Measurements from ENCODE around the gene PLCB2. TPM values are rescaled to one million over a fixed set of nuclear protein-coding genes. Genes with fewer than 3 reads are reported as not detected.

The PLCB2 gene
- total and polyA plus RNA-seq, 9 of the 15 experiments (the other 6 are each of a cell fraction or from before 2014, with no cell fraction given): 0.37 to 12.3 (median 8.0) TPM

GRCh38 chr15:40323239-40323952 is 15.7 kb upstream of the PLCB2 start, which contains the start of gene INAFM2 (continued):
- TF ChIP-seq DEAF1 (CRISPR knock-in tag; IDR thresholded peaks at IDR 0.05) (no peak), GTF3C2 (IDR thresholded peaks at IDR 0.05; ENCODE audit: borderline replicate concordance, extremely low read depth, insufficient read length) (no peak), ZNF217 (CRISPR knock-in tag; IDR thresholded peaks at IDR 0.05) (no peak), YY1 (IDR thresholded peaks at IDR 0.05; ENCODE audit: borderline replicate concordance in 1 of 3, control insufficient read depth in 1 of 3, extremely low read depth in 1 of 3, insufficient read depth in 3 of 3, insufficient read length in 1 of 3, insufficient replicate concordance in 2 of 3, low read depth in 1 of 3, low read length in 2 of 3) (peak in 1 of 3 experiments; percentile 14), CEBPG (CRISPR knock-in tag; IDR thresholded peaks at IDR 0.05) (no peak; the same call in 1 of the 2 replicates), CEBPG (tag; conservative IDR thresholded peaks at IDR 0.05 in 1 of 2, IDR thresholded peaks at IDR 0.05 in 1 of 2) (no peak), MXD1 (CRISPR knock-in tag; IDR thresholded peaks at IDR 0.05; ENCODE audit: borderline replicate concordance, poor library complexity, severe bottlenecking) (no peak), KDM1A (IDR thresholded peaks at IDR 0.05) (no peak), TSC22D4 (tag; IDR thresholded peaks at IDR 0.05) (no peak), ZNF780A (CRISPR knock-in tag; IDR thresholded peaks at IDR 0.05) (no peak), ETV6 (IDR thresholded peaks at IDR 0.05; ENCODE audit: borderline replicate concordance in 1 of 2, low read depth in 2 of 2, low read length in 1 of 2) (no peak), ETV6 (CRISPR knock-in tag; IDR thresholded peaks at IDR 0.05; ENCODE audit: borderline replicate concordance) (peak; percentile 79; the same call in 1 of the 2 replicates), JUN (IDR thresholded peaks at IDR 0.05; ENCODE audit: borderline replicate concordance, low read depth, low read length) (no peak), JUN (CRISPR knock-in tag; IDR thresholded peaks at IDR 0.05; ENCODE audit: borderline replicate concordance) (peak; percentile 81; the same call in 1 of the 2 replicates), MIER1 (IDR thresholded peaks at IDR 0.05; ENCODE audit: low read depth) (no peak), FOXM1 (IDR thresholded peaks at IDR 0.05; ENCODE audit: low read depth) (peak; percentile 98), FOXM1 (CRISPR knock-in tag; IDR thresholded peaks at IDR 0.05; ENCODE audit: low read depth) (0 out of 2 replicates have a peak, but pooled peaks have one; percentile 49), KAT8 (IDR thresholded peaks at IDR 0.05; ENCODE audit: low read depth) (no peak), MAFF (IDR thresholded peaks at IDR 0.05; ENCODE audit: low read length) (no peak), MTA1 (IDR thresholded peaks at IDR 0.05; ENCODE audit: borderline replicate concordance) (no peak), ZBTB12 (CRISPR knock-in tag; IDR thresholded peaks at IDR 0.05) (no peak), ZNF121 (CRISPR knock-in tag; conservative IDR thresholded peaks at IDR 0.05) (no peak)
